ENCODE measurements around the gene AOPEP.

AOPEP gene

DNA sequence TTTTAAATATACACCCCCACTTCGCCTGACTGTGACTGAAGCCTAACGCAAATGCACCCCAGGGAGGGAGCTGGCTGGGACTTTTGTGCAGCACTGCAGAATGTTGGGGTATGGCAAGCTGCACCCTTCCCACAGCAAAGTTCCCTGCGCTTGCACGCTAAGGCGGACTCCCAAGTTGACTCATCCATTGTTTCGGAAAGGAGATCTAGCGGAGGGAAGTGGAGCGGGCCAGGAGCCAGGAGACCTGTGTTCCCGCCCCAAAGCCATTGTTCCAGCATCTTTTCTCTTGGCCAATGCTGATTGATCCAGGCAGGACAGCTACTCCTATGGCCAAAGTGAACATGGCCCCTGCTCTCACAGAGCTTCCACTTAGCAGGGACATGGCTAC lies 202.9 kb downstream of the AOPEP start:
- Histone ChIP-seq H3K4me3 (ENCODE audit: low read depth, low read length) (no peak overlapping the region), H3K4me1 (ENCODE audit: control insufficient read depth, insufficient read depth, low read length) (no peaks in the 10 kb centered on the region), H3K36me3 (ENCODE audit: control insufficient read depth in 2 of 2, insufficient read depth in 1 of 2, low read length in 2 of 2) (no peaks in the 10 kb centered on the region), H3K9me3 (ENCODE audit: control insufficient read depth, insufficient read depth, low read depth, low read length) (no peaks in the 10 kb centered on the region), H3K27ac (ENCODE audit: extremely low read depth, low read depth, low read length) (no peak overlapping the region)
- POLR2A ChIA-PET, result no interaction called here
- no peak for TF ChIP-seq ZNF664 (tag by site-specific recombination; IDR thresholded peaks at IDR 0.05)
- TF ChIP-seq ZNF549 (tag by site-specific recombination; IDR thresholded peaks at IDR 0.05), result no peak
- TF ChIP-seq, protein P1, sequence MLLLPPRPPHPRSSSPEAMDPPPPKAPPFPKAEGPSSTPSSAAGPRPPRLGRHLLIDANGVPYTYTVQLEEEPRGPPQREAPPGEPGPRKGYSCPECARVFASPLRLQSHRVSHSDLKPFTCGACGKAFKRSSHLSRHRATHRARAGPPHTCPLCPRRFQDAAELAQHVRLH (tag by site-specific recombination; IDR thresholded peaks at IDR 0.05), result no peak
- CTCF ChIA-PET, result no interaction called here

DNA sequence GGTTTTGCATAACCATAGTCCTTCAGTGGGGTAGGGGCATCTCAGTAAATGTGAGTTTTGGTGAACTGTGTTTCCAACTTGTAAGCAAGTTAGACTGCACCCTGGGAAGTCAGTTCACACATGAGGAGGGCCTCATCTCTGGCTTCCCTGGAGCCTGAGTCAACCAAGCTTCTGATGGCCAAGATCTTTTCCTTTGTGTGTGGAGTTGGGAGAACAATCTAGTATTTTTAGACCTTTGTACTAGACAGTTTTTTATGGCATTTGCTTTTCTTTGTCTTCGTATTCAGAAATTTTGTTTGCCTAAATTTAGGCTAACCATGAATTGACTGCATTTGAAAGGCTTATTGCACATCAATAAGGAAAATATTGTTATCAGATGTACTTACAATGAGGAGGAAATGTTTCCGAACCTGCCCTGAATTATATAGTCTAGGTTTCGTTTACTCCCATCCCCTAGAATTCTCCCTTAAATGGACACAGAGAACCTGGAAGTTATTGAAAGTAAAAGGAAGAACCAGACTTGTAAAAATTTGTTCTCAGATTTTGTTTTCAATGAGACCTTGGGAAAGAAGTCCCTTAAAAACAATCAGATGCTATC lies 204.6 kb downstream of the AOPEP start:
- Histone ChIP-seq H3K4me3 (ENCODE audit: low read depth, low read length) (no peak overlapping the region), H3K9me3 (ENCODE audit: control insufficient read depth, insufficient read depth, low read depth, low read length) (no peaks in the 10 kb centered on the region), H3K27ac (ENCODE audit: extremely low read depth, low read depth, low read length) (no peak overlapping the region), H3K4me1 (ENCODE audit: control insufficient read depth, insufficient read depth, low read length) (no peaks in the 10 kb centered on the region), H3K36me3 (ENCODE audit: control insufficient read depth in 2 of 2, insufficient read depth in 1 of 2, low read length in 2 of 2) (no peaks in the 10 kb centered on the region)
- TF ChIP-seq, protein P2, sequence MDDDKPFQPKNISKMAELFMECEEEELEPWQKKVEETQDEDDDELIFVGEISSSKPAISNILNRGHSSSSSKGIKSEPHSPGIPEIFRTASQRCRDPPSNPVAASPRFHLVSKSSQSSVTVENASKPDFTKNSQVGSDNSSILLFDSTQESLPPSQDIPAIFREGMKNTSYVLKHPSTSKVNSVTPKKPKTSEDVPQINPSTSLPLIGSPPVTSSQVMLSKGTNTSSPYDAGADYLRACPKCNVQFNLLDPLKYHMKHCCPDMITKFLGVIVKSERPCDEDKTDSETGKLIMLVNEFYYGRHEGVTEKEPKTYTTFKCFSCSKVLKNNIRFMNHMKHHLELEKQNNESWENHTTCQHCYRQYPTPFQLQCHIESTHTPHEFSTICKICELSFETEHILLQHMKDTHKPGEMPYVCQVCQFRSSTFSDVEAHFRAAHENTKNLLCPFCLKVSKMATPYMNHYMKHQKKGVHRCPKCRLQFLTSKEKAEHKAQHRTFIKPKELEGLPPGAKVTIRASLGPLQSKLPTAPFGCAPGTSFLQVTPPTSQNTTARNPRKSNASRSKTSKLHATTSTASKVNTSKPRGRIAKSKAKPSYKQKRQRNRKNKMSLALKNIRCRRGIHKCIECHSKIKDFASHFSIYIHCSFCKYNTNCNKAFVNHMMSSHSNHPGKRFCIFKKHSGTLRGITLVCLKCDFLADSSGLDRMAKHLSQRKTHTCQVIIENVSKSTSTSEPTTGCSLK (tag by site-specific recombination; IDR thresholded peaks at IDR 0.05), result no peak
- TF ChIP-seq, protein P3, sequence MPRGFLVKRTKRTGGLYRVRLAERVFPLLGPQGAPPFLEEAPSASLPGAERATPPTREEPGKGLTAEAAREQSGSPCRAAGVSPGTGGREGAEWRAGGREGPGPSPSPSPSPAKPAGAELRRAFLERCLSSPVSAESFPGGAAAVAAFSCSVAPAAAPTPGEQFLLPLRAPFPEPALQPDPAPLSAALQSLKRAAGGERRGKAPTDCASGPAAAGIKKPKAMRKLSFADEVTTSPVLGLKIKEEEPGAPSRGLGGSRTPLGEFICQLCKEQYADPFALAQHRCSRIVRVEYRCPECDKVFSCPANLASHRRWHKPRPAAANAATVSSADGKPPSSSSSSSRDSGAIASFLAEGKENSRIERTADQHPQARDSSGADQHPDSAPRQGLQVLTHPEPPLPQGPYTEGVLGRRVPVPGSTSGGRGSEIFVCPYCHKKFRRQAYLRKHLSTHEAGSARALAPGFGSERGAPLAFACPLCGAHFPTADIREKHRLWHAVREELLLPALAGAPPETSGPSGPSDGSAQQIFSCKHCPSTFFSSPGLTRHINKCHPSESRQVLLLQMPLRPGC (tag by site-specific recombination; IDR thresholded peaks at IDR 0.05), result no peak
- TF ChIP-seq, protein P4, sequence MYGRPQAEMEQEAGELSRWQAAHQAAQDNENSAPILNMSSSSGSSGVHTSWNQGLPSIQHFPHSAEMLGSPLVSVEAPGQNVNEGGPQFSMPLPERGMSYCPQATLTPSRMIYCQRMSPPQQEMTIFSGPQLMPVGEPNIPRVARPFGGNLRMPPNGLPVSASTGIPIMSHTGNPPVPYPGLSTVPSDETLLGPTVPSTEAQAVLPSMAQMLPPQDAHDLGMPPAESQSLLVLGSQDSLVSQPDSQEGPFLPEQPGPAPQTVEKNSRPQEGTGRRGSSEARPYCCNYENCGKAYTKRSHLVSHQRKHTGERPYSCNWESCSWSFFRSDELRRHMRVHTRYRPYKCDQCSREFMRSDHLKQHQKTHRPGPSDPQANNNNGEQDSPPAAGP (tag by site-specific recombination; IDR thresholded peaks at IDR 0.05), result no peak
- TF ChIP-seq ZNF777 (tag by site-specific recombination; IDR thresholded peaks at IDR 0.05; ENCODE audit: borderline replicate concordance), result no peak
- no peak for TF ChIP-seq ZNF423 (tag by site-specific recombination; IDR thresholded peaks at IDR 0.05)
- TF ChIP-seq, protein P5, sequence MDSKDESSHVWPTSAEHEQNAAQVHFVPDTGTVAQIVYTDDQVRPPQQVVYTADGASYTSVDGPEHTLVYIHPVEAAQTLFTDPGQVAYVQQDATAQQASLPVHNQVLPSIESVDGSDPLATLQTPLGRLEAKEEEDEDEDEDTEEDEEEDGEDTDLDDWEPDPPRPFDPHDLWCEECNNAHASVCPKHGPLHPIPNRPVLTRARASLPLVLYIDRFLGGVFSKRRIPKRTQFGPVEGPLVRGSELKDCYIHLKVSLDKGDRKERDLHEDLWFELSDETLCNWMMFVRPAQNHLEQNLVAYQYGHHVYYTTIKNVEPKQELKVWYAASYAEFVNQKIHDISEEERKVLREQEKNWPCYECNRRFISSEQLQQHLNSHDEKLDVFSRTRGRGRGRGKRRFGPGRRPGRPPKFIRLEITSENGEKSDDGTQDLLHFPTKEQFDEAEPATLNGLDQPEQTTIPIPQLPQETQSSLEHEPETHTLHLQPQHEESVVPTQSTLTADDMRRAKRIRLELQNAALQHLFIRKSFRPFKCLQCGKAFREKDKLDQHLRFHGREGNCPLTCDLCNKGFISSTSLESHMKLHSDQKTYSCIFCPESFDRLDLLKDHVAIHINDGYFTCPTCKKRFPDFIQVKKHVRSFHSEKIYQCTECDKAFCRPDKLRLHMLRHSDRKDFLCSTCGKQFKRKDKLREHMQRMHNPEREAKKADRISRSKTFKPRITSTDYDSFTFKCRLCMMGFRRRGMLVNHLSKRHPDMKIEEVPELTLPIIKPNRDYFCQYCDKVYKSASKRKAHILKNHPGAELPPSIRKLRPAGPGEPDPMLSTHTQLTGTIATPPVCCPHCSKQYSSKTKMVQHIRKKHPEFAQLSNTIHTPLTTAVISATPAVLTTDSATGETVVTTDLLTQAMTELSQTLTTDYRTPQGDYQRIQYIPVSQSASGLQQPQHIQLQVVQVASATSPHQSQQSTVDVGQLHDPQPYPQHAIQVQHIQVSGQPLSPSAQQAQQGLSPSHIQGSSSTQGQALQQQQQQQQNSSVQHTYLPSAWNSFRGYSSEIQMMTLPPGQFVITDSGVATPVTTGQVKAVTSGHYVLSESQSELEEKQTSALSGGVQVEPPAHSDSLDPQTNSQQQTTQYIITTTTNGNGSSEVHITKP (tag by site-specific recombination; IDR thresholded peaks at IDR 0.05), result no peak
- TF ChIP-seq ZNF785 (tag by site-specific recombination; IDR thresholded peaks at IDR 0.05), result no peak
- TF ChIP-seq, protein P6, sequence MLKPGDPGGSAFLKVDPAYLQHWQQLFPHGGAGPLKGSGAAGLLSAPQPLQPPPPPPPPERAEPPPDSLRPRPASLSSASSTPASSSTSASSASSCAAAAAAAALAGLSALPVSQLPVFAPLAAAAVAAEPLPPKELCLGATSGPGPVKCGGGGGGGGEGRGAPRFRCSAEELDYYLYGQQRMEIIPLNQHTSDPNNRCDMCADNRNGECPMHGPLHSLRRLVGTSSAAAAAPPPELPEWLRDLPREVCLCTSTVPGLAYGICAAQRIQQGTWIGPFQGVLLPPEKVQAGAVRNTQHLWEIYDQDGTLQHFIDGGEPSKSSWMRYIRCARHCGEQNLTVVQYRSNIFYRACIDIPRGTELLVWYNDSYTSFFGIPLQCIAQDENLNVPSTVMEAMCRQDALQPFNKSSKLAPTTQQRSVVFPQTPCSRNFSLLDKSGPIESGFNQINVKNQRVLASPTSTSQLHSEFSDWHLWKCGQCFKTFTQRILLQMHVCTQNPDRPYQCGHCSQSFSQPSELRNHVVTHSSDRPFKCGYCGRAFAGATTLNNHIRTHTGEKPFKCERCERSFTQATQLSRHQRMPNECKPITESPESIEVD (tag by site-specific recombination; IDR thresholded peaks at IDR 0.05), result no peak
- TF ChIP-seq, protein P7, sequence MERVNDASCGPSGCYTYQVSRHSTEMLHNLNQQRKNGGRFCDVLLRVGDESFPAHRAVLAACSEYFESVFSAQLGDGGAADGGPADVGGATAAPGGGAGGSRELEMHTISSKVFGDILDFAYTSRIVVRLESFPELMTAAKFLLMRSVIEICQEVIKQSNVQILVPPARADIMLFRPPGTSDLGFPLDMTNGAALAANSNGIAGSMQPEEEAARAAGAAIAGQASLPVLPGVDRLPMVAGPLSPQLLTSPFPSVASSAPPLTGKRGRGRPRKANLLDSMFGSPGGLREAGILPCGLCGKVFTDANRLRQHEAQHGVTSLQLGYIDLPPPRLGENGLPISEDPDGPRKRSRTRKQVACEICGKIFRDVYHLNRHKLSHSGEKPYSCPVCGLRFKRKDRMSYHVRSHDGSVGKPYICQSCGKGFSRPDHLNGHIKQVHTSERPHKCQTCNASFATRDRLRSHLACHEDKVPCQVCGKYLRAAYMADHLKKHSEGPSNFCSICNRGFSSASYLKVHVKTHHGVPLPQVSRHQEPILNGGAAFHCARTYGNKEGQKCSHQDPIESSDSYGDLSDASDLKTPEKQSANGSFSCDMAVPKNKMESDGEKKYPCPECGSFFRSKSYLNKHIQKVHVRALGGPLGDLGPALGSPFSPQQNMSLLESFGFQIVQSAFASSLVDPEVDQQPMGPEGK (tag by site-specific recombination; IDR thresholded peaks at IDR 0.05), result no peak
- TF ChIP-seq ZNF544 (tag by site-specific recombination; IDR thresholded peaks at IDR 0.05), result no peak
- ChIA-PET CTCF (interaction anchor here (0.8 kb wide), 1 partner anchor 162 kb away, joined by 3 read pairs; no protein-coding TSS in a partner anchor), POLR2A (no interaction called here)

Measured in HEK293 (cell line).